SK-N-SH (cell line): Measurements from ENCODE around the gene GRK3. TPM values are rescaled to one million over a fixed set of nuclear protein-coding genes. Genes with fewer than 3 reads are reported as not detected.

Experiments
- CTCF ChIA-PET: fragments of 300-600, 350-600 bp; formaldehyde crosslinking; extraction: SDS; loops from one replicate; lab custom pipeline; 2021; lab: Yijun Ruan, JAX
- POLR2A ChIA-PET: fragments of 350-600 bp; sonication (Branson Sonifier 250); formaldehyde crosslinking; extraction: SDS; loops from one replicate; lab custom pipeline; 2020; ENCODE audit warnings: antibody characterized with exemption, inconsistent platforms; lab: Yijun Ruan, JAX
- DNase-seq: peaks from one replicate; pipeline ENCODE4 v3.0.0; 2012
- H2AFZ ChIP-seq: fragments of 200-600 bp; sonication (generic); 2 replicates; pipeline ENCODE4 v1.8.1; 2016; ENCODE audit warnings: antibody characterized with exemption, mild to moderate bottlenecking, low read depth
- H3F3A ChIP-seq: fragments of 200-600 bp; sonication (generic); replicated peaks from 2 replicates; pipeline ENCODE3; 2016; ENCODE audit warnings: antibody characterized with exemption, mild to moderate bottlenecking; ENCODE audit not compliant: insufficient read depth
- H3K27ac ChIP-seq, 2 experiments: fragments of 200-500 bp in 1 of 2; fragments of 200-600 bp in 1 of 2; sonication (Bioruptor generic) in 1 of 2; sonication (generic), shearing (Covaris generic) in 1 of 2; 2 replicates each; pipeline versions ENCODE4 v1.5.1 to v1.6.1; 2014 to 2016; ENCODE audit warnings: low read depth in 2 of 2, inconsistent platforms in 1 of 2, low read length in 1 of 2, mild to moderate bottlenecking in 1 of 2, mixed read lengths in 1 of 2
- H3K27me3 ChIP-seq: fragments of 200-600 bp; sonication (generic), shearing (Covaris generic); 2 replicates; pipeline ENCODE4 v1.6.1; 2016; ENCODE audit warnings: mixed run types; ENCODE audit not compliant: insufficient read depth
- H3K36me3 ChIP-seq, 2 experiments: fragments of 200-500 bp in 1 of 2; fragments of 200-600 bp in 1 of 2; sonication (Bioruptor generic) in 1 of 2; sonication (generic) in 1 of 2; replicated peaks in 1 of 2; 2 replicates each; pipeline versions ENCODE3 to v1.5.1; 2014 to 2016; ENCODE audit warnings: low read length in 1 of 2, mild to moderate bottlenecking in 1 of 2; ENCODE audit not compliant: insufficient read depth in 2 of 2, control insufficient read depth in 1 of 2
- H3K4me1 ChIP-seq, 2 experiments: fragments of 200-500 bp in 1 of 2; fragments of 200-600 bp in 1 of 2; sonication (Bioruptor generic) in 1 of 2; sonication (generic), shearing (Covaris generic) in 1 of 2; 2 replicates each; pipeline versions ENCODE4 v1.5.1 to v1.6.1; 2014 to 2016; ENCODE audit warnings: low read depth in 1 of 2, low read length in 1 of 2, mixed run types in 1 of 2; ENCODE audit not compliant: insufficient read depth in 2 of 2, control insufficient read depth in 1 of 2
- H3K4me2 ChIP-seq: fragments of 200-600 bp; sonication (generic), shearing (Covaris generic); 2 replicates; pipeline ENCODE4 v1.6.1; 2017; ENCODE audit warnings: mixed run types
- H3K4me3 ChIP-seq, 2 experiments: fragments of 200-500 bp in 1 of 2; fragments of 200-600 bp in 1 of 2; sonication (Bioruptor generic) in 1 of 2; sonication (generic), shearing (Covaris generic) in 1 of 2; 2 replicates each; pipeline versions ENCODE4 v1.5.1 to v1.8.1; 2014 to 2016; ENCODE audit warnings: low read depth in 2 of 2, inconsistent platforms in 1 of 2, low read length in 1 of 2, mild to moderate bottlenecking in 1 of 2, mixed read lengths in 1 of 2, moderate library complexity in 1 of 2
- H3K79me2 ChIP-seq: fragments of 200-600 bp; sonication (generic); 2 replicates; pipeline ENCODE4 v1.8.1; 2017; ENCODE audit warnings: mild to moderate bottlenecking; ENCODE audit not compliant: insufficient read depth
- H3K9ac ChIP-seq: fragments of 200-600 bp; sonication (generic); 2 replicates; pipeline ENCODE4 v1.6.1; 2017; ENCODE audit warnings: mixed run types
- H3K9me2 ChIP-seq: fragments of 200-600 bp; sonication (generic); 2 replicates; pipeline ENCODE4 v1.6.1; 2017; ENCODE audit warnings: mixed run types
- H3K9me3 ChIP-seq: fragments of 200-600 bp; sonication (generic); 2 replicates; pipeline ENCODE4 v1.6.1; 2017; ENCODE audit warnings: mixed run types, mild to moderate bottlenecking, moderate library complexity
- H4K20me1 ChIP-seq: fragments of 200-600 bp; sonication (generic); 2 replicates; pipeline ENCODE4 v1.6.1; 2017; ENCODE audit warnings: mild to moderate bottlenecking, mixed run types; ENCODE audit not compliant: insufficient read depth
- CTCF ChIP-seq: fragments of 200-600 bp; sonication (generic); IDR thresholded peaks from 2 replicates; pipeline ENCODE4 v1.6.1; 2017; ENCODE audit warnings: antibody characterized with exemption, mild to moderate bottlenecking, moderate library complexity
- ELF1 ChIP-seq: IDR thresholded peaks from 2 replicates; pipeline ENCODE4 v1.4.0; 2012
- EZH2phosphoT487 ChIP-seq: fragments of 200-600 bp; sonication (generic); IDR thresholded peaks from 2 replicates; pipeline ENCODE4 v1.6.1; 2017; ENCODE audit warnings: low read depth, mixed run types, mild to moderate bottlenecking, antibody characterized with exemption, moderate library complexity, borderline replicate concordance
- FOSL2 ChIP-seq: IDR thresholded peaks from 2 replicates; pipeline ENCODE4 v1.4.0; 2012; ENCODE audit warnings: low read depth, mild to moderate bottlenecking, moderate library complexity, borderline replicate concordance
- NFIC ChIP-seq: IDR thresholded peaks from 2 replicates; pipeline ENCODE4 v1.4.0; 2012; ENCODE audit warnings: borderline replicate concordance
- NRF1 ChIP-seq: IDR thresholded peaks from 2 replicates; pipeline ENCODE4 v1.6.1; 2012; ENCODE audit warnings: low read depth, mild to moderate bottlenecking, low read length
- RAD21 ChIP-seq: IDR thresholded peaks from 2 replicates; pipeline ENCODE4 v1.6.1; 2012; ENCODE audit warnings: mild to moderate bottlenecking, low read length
- RCOR1 ChIP-seq: fragments of 150-350 bp; IDR thresholded peaks from 2 replicates; pipeline ENCODE4 v1.6.1; 2017; ENCODE audit warnings: antibody characterized with exemption, low read length
- SMC3 ChIP-seq: IDR thresholded peaks from 2 replicates; pipeline ENCODE4 v1.6.1; 2012; ENCODE audit warnings: low read depth, low read length, improper control_type of control experiment
- TAF1 ChIP-seq: IDR thresholded peaks from 2 replicates; pipeline ENCODE4 v1.6.1; 2012; ENCODE audit warnings: low read depth, mild to moderate bottlenecking, low read length, moderate library complexity, borderline replicate concordance
- TCF12 ChIP-seq: IDR thresholded peaks from 2 replicates; pipeline ENCODE4 v1.4.0; 2012
- TEAD4 ChIP-seq: IDR thresholded peaks from 2 replicates; pipeline ENCODE4 v1.4.0; 2012; ENCODE audit warnings: mild to moderate bottlenecking, borderline replicate concordance; ENCODE audit not compliant: insufficient read depth
- USF2 ChIP-seq: fragments of 150-350 bp; IDR thresholded peaks from 2 replicates; pipeline ENCODE4 v1.6.1; 2017; ENCODE audit warnings: antibody characterized with exemption, low read length, low read depth, borderline replicate concordance
- ZBTB33 ChIP-seq: IDR thresholded peaks from 2 replicates; pipeline ENCODE4 v1.4.0; 2012; ENCODE audit warnings: low read depth, borderline replicate concordance
- WGBS: methylation state at CpG from one replicate; pipeline ENCODE4 v1.1.6; 2017; ENCODE audit warnings: low lambda C conversion rate; 5-methylcytosine and 5-hydroxymethylcytosine counted together
- polyA plus RNA-seq, 3 experiments: library from polyadenylated mRNA; depleted of rRNA; stranded (reverse); fragments of >200 nt; gene quantifications; 2 replicates each; pipeline ENCODE4 v1.2.3, GENCODE V29; 2012

The GRK3 gene
- polyA plus RNA-seq, 1 of the 3 experiments (the other 2 are of a cell fraction): 1.3 TPM

- Histone ChIP-seq H3K4me2 (no peak overlapping the region), H3K27me3 (no peaks in the 10 kb centered on the region), H3K4me3 (no peak overlapping the region), H3K9me2 (no peaks in the 10 kb centered on the region), H3K27ac (peak overlapping the region in 1 of 2 experiments; percentile 22; a peak in 1 of 4 replicates), H4K20me1 (no peaks in the 10 kb centered on the region), H3F3A (no peaks in the 10 kb centered on the region), H2AFZ (no peak overlapping the region), H3K79me2 (no peaks in the 10 kb centered on the region), H3K9me3 (no peaks in the 10 kb centered on the region)
- POLR2A ChIA-PET: no interaction called here
- CTCF ChIA-PET: no interaction called here
- DNase-seq: no peak
- no peak for TF ChIP-seq TCF12
- TF ChIP-seq ZBTB33: no peak
- no peak for TF ChIP-seq FOSL2
- no peak for TF ChIP-seq RAD21
- no peak for TF ChIP-seq CTCF
- no peak for TF ChIP-seq SMC3
- no peak for TF ChIP-seq TEAD4
- TF ChIP-seq USF2: no peak
- no peak for TF ChIP-seq RCOR1
- TF ChIP-seq EZH2phosphoT487: no peak
- TF ChIP-seq TAF1: no peak
- TF ChIP-seq NRF1: no peak
- no peak for TF ChIP-seq ELF1
- TF ChIP-seq NFIC: no peak
- TF ChIP-seq, all 33 proteins: peak for 0
- Histone ChIP-seq H3K4me1 (peaks cover under 1 to 2% of the 10 kb centered on the region in 2 experiments; a peak in 2 of 4 replicates), H3K36me3 (peaks cover 0 to 7% of the 10 kb centered on the region in 2 experiments), H3K9ac (no peak overlapping the region)
- WGBS: 48% methylated on average over 2 of the region's 2 CpGs
These were observed 115.6 kb downstream of the GRK3 start for GRCh38 chr22:25680051-25680450.
